ENCODE data around the gene RALY. TPM values are rescaled to one million over a fixed set of nuclear protein-coding genes. Genes with fewer than 3 reads are reported as not detected.

RALY gene
- total and polyA plus RNA-seq, 8 donors, result 127 to 242 (median 201) TPM

- no peak for ATAC-seq
Measured at GRCh38 chr20:34012735-34013134, 19.0 kb downstream of the RALY start.

GRCh38 chr20:34013554-34013953 is 19.8 kb downstream of the RALY start:
- peaks cover 17 to 76% of the 10 kb centered on the region in 2 donors for H3K4me1 ChIP-seq
- no peak for ATAC-seq
- no peak for TF ChIP-seq CTCF (IDR thresholded peaks at IDR 0.05)

More at GRCh38 chr20:34012735-34013134, 19.0 kb downstream of the RALY start:
- Histone ChIP-seq H3K36me3 (no peaks in the 10 kb centered on the region), H3K4me1 (peaks cover 17 to 76% of the 10 kb centered on the region in 2 donors), H3K4me3 (no peak overlapping the region), H3K27ac (no peak overlapping the region), H3K9me3 (no peaks in the 10 kb centered on the region), H3K27me3 (no peaks in the 10 kb centered on the region)
- no peak for DNase-seq
- no peak for TF ChIP-seq CTCF (IDR thresholded peaks at IDR 0.05)
- intact Hi-C loops (cut with DNase I), result no loop called here

GRCh38 chr20:34014878-34015277 is 21.2 kb downstream of the RALY start:
- Histone ChIP-seq H3K4me3 (no peak overlapping the region), H3K36me3 (no peaks in the 10 kb centered on the region), H3K4me1 (peaks cover 13 to 73% of the 10 kb centered on the region in 2 donors), H3K9me3 (no peaks in the 10 kb centered on the region), H3K27ac (no peak overlapping the region), H3K27me3 (no peaks in the 10 kb centered on the region)
- ATAC-seq (no peak), DNase-seq (no peak)
- intact Hi-C loops (cut with DNase I), result no loop called here
- TF ChIP-seq CTCF (IDR thresholded peaks at IDR 0.05), result no peak

More at GRCh38 chr20:34013554-34013953, 19.8 kb downstream of the RALY start:
- no peak for DNase-seq
- Histone ChIP-seq H3K36me3 (no peaks in the 10 kb centered on the region), H3K27me3 (no peaks in the 10 kb centered on the region), H3K4me3 (no peak overlapping the region), H3K9me3 (no peaks in the 10 kb centered on the region), H3K27ac (no peak overlapping the region)
- intact Hi-C loops (cut with DNase I), result no loop called here

- ATAC-seq (no peak), DNase-seq (no peak)
- H3K27me3 ChIP-seq, result no peaks in the 10 kb centered on the region
- TF ChIP-seq CTCF (IDR thresholded peaks at IDR 0.05), result no peak
- no peaks in the 10 kb centered on the region for H3K36me3 ChIP-seq
- no peak overlapping the region for H3K4me3 ChIP-seq
- H3K9me3 ChIP-seq, result no peaks in the 10 kb centered on the region
- peaks cover 7 to 73% of the 10 kb centered on the region in 2 donors for H3K4me1 ChIP-seq
- intact Hi-C loops (cut with DNase I), result no loop called here
- H3K27ac ChIP-seq, result no peak overlapping the region
Measured at GRCh38 chr20:34015401-34016335, 22.0 kb downstream of the RALY start.

GRCh38 chr20:34016736-34017135 is 23.0 kb downstream of the RALY start:
- intact Hi-C loops (cut with DNase I), result no loop called here
- Histone ChIP-seq H3K4me1 (peaks cover 3 to 66% of the 10 kb centered on the region in 2 donors), H3K27ac (no peak overlapping the region), H3K4me3 (no peak overlapping the region), H3K27me3 (no peaks in the 10 kb centered on the region), H3K9me3 (no peaks in the 10 kb centered on the region), H3K36me3 (no peaks in the 10 kb centered on the region)
- TF ChIP-seq CTCF (IDR thresholded peaks at IDR 0.05), result no peak
- no peak for DNase-seq
- no peak for ATAC-seq
